CD4-positive, alpha-beta memory T cell (primary cell): Measurements from ENCODE around the gene LIPT2. TPM values are rescaled to one million over a fixed set of nuclear protein-coding genes. Genes with fewer than 3 reads are reported as not detected.

ENCODE experiments used
- CTCF ChIA-PET: fragments of 350-600 bp; sonication (Branson Sonifier 250); formaldehyde crosslinking; loops from one replicate; lab custom pipeline; 2021; ENCODE audit warnings: inconsistent platforms; ENCODE audit not compliant: partially characterized antibody; lab: Charles Lee
- POLR2A ChIA-PET: fragments of 350-600 bp; sonication (Branson Sonifier 250); formaldehyde crosslinking; loops from one replicate; lab custom pipeline; 2021; ENCODE audit not compliant: partially characterized antibody; lab: Charles Lee
- DNase-seq, 5 donors: peaks; one replicate each; pipeline versions ENCODE4 v3.0.0 to v3.0.0-alpha.2; 2020 to 2022; ENCODE audit warnings: mixed read lengths in 1 of 5
- H3K27ac ChIP-seq: one replicate; pipeline ENCODE4 v1.7.0; 2013; ENCODE audit warnings: low read depth, low read length
- H3K27me3 ChIP-seq: 2 replicates; pipeline ENCODE4 v1.7.0; 2013; ENCODE audit warnings: mild to moderate bottlenecking, low read length, moderate library complexity; ENCODE audit not compliant: insufficient read depth
- H3K36me3 ChIP-seq: 2 replicates; pipeline ENCODE4 v1.7.0; 2013; ENCODE audit warnings: mild to moderate bottlenecking, low read length, moderate library complexity; ENCODE audit not compliant: insufficient read depth
- H3K4me1 ChIP-seq: 2 replicates; pipeline ENCODE4 v1.7.0; 2013; ENCODE audit warnings: mild to moderate bottlenecking, low read length, moderate library complexity; ENCODE audit not compliant: insufficient read depth
- H3K4me3 ChIP-seq, 2 donors: one replicate each; pipeline ENCODE4 v1.7.0; 2013; ENCODE audit warnings: low read length in 2 of 2, mild to moderate bottlenecking in 1 of 2
- H3K9me3 ChIP-seq, 2 donors: one replicate each; pipeline ENCODE4 v1.7.0; 2013; ENCODE audit warnings: low read length in 2 of 2, control low read depth in 1 of 2; ENCODE audit not compliant: control insufficient read depth in 1 of 2
- H3K27ac Mint-ChIP-seq, 7 donors: one replicate each; pipeline ENCODE4 v1.8.0; 2020 to 2021; ENCODE audit warnings: mixed read lengths in 7 of 7, mild to moderate bottlenecking in 6 of 7, inconsistent platforms in 3 of 7, moderate library complexity in 3 of 7
- H3K27me3 Mint-ChIP-seq, 2 donors: one replicate each; pipeline ENCODE4 v1.8.0; 2020 to 2021; ENCODE audit warnings: mixed read lengths in 2 of 2
- H3K36me3 Mint-ChIP-seq, 2 donors: one replicate each; pipeline ENCODE4 v1.8.0; 2020 to 2021; ENCODE audit warnings: mixed read lengths in 2 of 2, inconsistent platforms in 1 of 2, mild to moderate bottlenecking in 1 of 2
- H3K4me1 Mint-ChIP-seq, 4 donors: one replicate each; pipeline ENCODE4 v1.8.0; 2020 to 2021; ENCODE audit warnings: mixed read lengths in 4 of 4, mild to moderate bottlenecking in 1 of 4
- H3K4me3 Mint-ChIP-seq, 8 donors: one replicate each; pipeline ENCODE4 v1.8.0; 2020 to 2021; ENCODE audit warnings: mixed read lengths in 8 of 8, mild to moderate bottlenecking in 7 of 8, moderate library complexity in 6 of 8, inconsistent platforms in 3 of 8
- H3K9me3 Mint-ChIP-seq, 8 donors: one replicate each; pipeline ENCODE4 v1.8.0; 2020 to 2021; ENCODE audit warnings: mixed read lengths in 8 of 8, mild to moderate bottlenecking in 5 of 8, inconsistent platforms in 3 of 8, moderate library complexity in 1 of 8
- intact Hi-C: fragments of 100-400 bp; cut with micrococcal nuclease; formaldehyde crosslinking; loops from one replicate; pipeline ENCODE4 v1.15.1; 2023
- polyA plus RNA-seq, 2 donors: library from polyadenylated mRNA; unstranded; fragments of 300-500 nt; fragmentation: Illumina TruSeq; gene quantifications; one replicate each; pipeline ENCODE4 v1.2.3, GENCODE V29; 2021
- total RNA-seq, 2 experiments: library from RNA; stranded (reverse); gene quantifications; one replicate each; pipeline ENCODE4 v1.2.3, GENCODE V29; 2021

Gene LIPT2
- total and polyA plus RNA-seq, 4 experiments from 2014 or later = 8.0 to 19.6 (median 12.6) TPM

DNA sequence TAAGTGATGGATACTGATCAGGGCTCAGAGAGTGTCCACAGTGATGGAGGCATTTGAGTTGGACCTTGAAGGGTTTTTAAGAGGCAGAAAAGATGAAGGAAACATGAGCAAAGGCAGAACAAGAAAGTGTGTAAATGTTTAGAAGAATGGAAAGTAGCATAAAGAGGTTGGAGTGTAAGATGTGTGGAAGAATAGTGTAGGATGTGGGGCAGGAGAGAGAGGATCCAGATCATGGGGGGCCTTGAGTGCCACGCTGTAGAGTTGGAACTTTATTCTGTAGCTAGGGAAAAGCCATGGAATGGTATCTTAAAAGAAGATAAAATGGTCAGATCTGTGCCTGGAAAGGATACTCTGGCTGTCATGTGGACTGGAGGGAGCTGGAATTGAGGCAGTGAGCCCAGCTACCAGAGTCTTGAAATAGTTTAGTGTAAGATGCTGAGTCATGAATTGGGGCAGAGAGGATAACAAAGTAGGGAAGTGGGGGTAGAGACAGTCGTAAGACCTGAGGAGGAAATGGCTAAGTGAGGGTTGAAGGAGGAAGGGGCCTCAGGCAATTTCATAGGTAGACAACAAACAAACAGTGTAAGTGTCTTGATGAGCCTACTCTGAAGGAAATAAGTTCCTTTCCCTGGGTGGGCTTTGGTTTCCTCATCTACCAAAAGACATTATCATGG is 32.9 kb downstream of the LIPT2 start:
- Mint-ChIP-seq H3K27me3 (peaks cover 10% of the 10 kb centered on the region in 2 donors), H3K36me3 (no peaks in the 10 kb centered on the region), H3K9me3 (no peaks in the 10 kb centered on the region), H3K4me1 (no peaks in the 10 kb centered on the region), H3K4me3 (no peak overlapping the region), H3K27ac (no peak overlapping the region)
- intact Hi-C loops = no loop called here
- H3K27me3 ChIP-seq = no peaks in the 10 kb centered on the region
- H3K27ac ChIP-seq = no peak overlapping the region
- ChIA-PET CTCF (interaction anchor here (5.5 kb wide), 1 partner anchor 9 kb away, joined by 54 read pairs; no protein-coding TSS in a partner anchor), POLR2A (no interaction called here)
- no peak for DNase-seq
- no peaks in the 10 kb centered on the region for H3K36me3 ChIP-seq
- H3K4me1 ChIP-seq = no peaks in the 10 kb centered on the region
- no peak overlapping the region for H3K4me3 ChIP-seq
- no peaks in the 10 kb centered on the region for H3K9me3 ChIP-seq

DNA sequence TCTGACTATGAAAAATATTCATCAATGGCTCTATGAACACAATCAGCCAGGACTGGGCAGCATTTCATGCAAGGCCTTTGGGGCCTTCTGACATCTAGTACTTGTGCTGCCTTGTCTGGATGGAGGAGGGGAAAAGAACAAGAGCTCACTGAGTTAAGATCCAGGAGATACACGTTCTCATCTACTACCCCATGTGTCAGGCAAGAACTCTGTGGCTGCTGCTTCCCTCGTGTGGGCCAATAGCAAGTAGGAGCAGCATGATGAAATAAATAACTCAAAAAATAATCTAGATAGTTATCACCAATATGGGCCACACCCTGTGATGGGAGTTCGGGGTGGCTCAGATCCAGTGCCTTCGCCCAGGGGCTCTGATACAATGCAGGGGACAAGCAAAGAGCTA is 33.5 kb downstream of the LIPT2 start:
- ChIA-PET POLR2A (no interaction called here), CTCF (interaction anchor here (5.5 kb wide), 1 partner anchor 8 kb away, joined by 54 read pairs; no protein-coding TSS in a partner anchor)
- no peaks in the 10 kb centered on the region for H3K4me1 ChIP-seq
- no peaks in the 10 kb centered on the region for H3K36me3 ChIP-seq
- no peak overlapping the region for H3K27ac ChIP-seq
- no peaks in the 10 kb centered on the region for H3K27me3 ChIP-seq
- H3K36me3 Mint-ChIP-seq = no peaks in the 10 kb centered on the region
- no peaks in the 10 kb centered on the region for H3K9me3 ChIP-seq
- no peak overlapping the region for H3K4me3 Mint-ChIP-seq
- H3K4me3 ChIP-seq = no peak overlapping the region
- no peaks in the 10 kb centered on the region for H3K9me3 Mint-ChIP-seq
- no peak for DNase-seq
- H3K27ac Mint-ChIP-seq = no peak overlapping the region
- intact Hi-C loops = no loop called here
- H3K27me3 Mint-ChIP-seq = peaks cover 8% of the 10 kb centered on the region in 2 donors
- no peaks in the 10 kb centered on the region for H3K4me1 Mint-ChIP-seq

DNA sequence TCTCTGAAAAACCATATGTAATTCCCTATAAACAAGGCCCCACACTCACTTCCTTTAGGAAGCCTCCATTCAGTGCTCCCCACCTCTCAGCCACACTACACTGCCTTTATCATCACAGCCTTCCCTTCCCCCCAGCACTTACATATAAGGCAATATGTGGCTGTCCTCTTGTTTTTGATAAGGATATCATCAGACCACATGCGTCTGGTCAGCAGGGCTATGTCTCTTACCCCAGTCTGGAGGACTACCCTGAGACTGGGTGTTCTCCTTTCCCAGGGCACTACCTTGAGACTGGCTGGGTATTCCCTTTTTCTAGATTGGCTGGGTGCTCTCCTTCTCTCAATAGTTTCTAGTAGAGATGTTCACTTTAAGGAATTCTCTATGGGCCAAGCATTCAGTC is 33.9 kb downstream of the LIPT2 start:
- Histone ChIP-seq H3K27ac (no peak overlapping the region), H3K4me1 (no peaks in the 10 kb centered on the region), H3K27me3 (no peaks in the 10 kb centered on the region), H3K4me3 (no peak overlapping the region), H3K36me3 (no peaks in the 10 kb centered on the region), H3K9me3 (no peaks in the 10 kb centered on the region)
- intact Hi-C loops = no loop called here
- ChIA-PET POLR2A (no interaction called here), CTCF (interaction anchor here (5.5 kb wide), 1 partner anchor 8 kb away, joined by 54 read pairs; no protein-coding TSS in a partner anchor)
- Mint-ChIP-seq H3K4me1 (no peaks in the 10 kb centered on the region), H3K27ac (no peak overlapping the region), H3K36me3 (no peaks in the 10 kb centered on the region), H3K9me3 (no peaks in the 10 kb centered on the region), H3K4me3 (no peak overlapping the region), H3K27me3 (peaks cover 3 to 6% of the 10 kb centered on the region in 2 donors)
- DNase-seq = no peak

DNA sequence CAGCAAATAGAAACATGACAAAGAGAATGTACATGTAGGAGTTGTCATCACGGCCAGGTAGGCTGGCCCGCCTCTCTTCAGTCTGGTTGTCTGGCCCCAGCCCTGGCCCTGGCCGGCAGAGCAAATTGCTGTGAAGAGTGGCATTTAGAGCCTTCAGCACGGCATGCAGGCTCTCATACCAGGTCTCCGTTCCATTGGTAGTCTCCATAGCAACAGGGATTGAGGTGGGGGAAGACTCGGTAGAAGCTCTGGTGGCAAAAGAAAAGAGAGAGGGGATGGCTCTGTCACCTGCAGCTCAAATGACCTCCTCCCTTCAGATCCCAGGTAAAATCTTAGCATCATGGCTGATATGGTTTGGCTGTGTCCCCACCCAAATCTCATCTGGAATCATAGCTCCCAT is 36.2 kb downstream of the LIPT2 start:
- CTCF ChIA-PET = interaction anchor here (1.3 kb wide), 1 partner anchor 10 kb away, joined by 3 read pairs; no protein-coding TSS in a partner anchor
- H3K27me3 Mint-ChIP-seq = peaks cover 5 to 7% of the 10 kb centered on the region in 2 donors
- no peaks in the 10 kb centered on the region for H3K9me3 ChIP-seq
- H3K4me3 ChIP-seq = no peak overlapping the region
- H3K36me3 ChIP-seq = no peaks in the 10 kb centered on the region
- no peak overlapping the region for H3K27ac ChIP-seq
- H3K9me3 Mint-ChIP-seq = no peaks in the 10 kb centered on the region
- no peak overlapping the region for H3K4me3 Mint-ChIP-seq
- no peaks in the 10 kb centered on the region for H3K36me3 Mint-ChIP-seq
- no peak for DNase-seq
- no peak overlapping the region for H3K27ac Mint-ChIP-seq
- intact Hi-C loops = no loop called here
- POLR2A ChIA-PET = interaction anchor here (0.6 kb wide), 1 partner anchor 315 kb away, joined by 3 read pairs; no protein-coding TSS in a partner anchor
- peaks cover 0 to 4% (median 2%) of the 10 kb centered on the region in 4 donors for H3K4me1 Mint-ChIP-seq
- no peaks in the 10 kb centered on the region for H3K27me3 ChIP-seq
- H3K4me1 ChIP-seq = no peaks in the 10 kb centered on the region

DNA sequence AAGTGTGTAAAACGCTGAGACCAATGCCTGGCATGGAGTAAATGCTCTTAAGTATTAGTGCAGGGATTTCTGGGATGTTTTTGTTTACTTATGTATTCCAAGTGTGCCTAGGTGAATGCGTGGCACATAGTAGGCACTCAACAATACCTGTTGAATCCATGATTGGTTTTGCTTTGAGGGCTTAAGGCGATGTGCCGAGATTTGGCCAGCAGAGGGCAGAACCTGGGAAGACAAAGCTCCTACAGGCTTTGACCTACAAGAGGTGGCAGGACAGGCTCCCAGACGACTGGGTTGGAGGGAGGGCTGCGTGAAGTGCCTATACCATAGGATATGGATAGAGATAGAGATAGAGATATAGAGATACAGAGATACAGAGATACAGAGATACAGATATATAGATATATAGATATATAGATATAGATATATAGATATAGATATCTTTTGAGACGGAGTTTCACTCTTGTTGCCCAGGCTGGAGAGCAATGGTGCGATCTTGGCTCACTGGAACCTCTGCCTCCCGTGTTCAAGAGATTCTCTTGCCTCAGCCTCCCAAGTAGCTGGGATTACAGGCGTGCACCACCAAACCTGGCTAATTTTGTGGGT is 40.0 kb downstream of the LIPT2 start:
- H3K27me3 Mint-ChIP-seq = peaks cover 5 to 18% of the 10 kb centered on the region in 2 donors
- H3K36me3 Mint-ChIP-seq = no peaks in the 10 kb centered on the region
- no peak overlapping the region for H3K27ac ChIP-seq
- no peaks in the 10 kb centered on the region for H3K36me3 ChIP-seq
- no peaks in the 10 kb centered on the region for H3K9me3 ChIP-seq
- peaks cover 0 to 4% (median 2%) of the 10 kb centered on the region in 4 donors for H3K4me1 Mint-ChIP-seq
- H3K4me1 ChIP-seq = no peaks in the 10 kb centered on the region
- ChIA-PET CTCF (interaction anchor here (0.6 to 14.3 kb wide), 21 partner anchors 9 to 272 kb away, joined by 3 to 339 read pairs (median 5); partner anchors contain the start of genes LIPT2 and PGM2L1), POLR2A (interaction anchor here (1.0 to 1.3 kb wide), 2 partner anchors 40 to 118 kb away, joined by 4 to 5 read pairs; partner anchors contain the start of gene LIPT2)
- H3K4me3 ChIP-seq = no peak overlapping the region
- H3K27ac Mint-ChIP-seq = no peak overlapping the region
- H3K27me3 ChIP-seq = no peaks in the 10 kb centered on the region
- H3K9me3 Mint-ChIP-seq = no peaks in the 10 kb centered on the region
- no peak overlapping the region for H3K4me3 Mint-ChIP-seq
- intact Hi-C loops = loop anchor here (1.0 to 5.0 kb wide), 3 partner anchors 65 to 274 kb away; no protein-coding TSS in a partner anchor
- peak; percentile 35 to 44 (median 38) for DNase-seq

DNA sequence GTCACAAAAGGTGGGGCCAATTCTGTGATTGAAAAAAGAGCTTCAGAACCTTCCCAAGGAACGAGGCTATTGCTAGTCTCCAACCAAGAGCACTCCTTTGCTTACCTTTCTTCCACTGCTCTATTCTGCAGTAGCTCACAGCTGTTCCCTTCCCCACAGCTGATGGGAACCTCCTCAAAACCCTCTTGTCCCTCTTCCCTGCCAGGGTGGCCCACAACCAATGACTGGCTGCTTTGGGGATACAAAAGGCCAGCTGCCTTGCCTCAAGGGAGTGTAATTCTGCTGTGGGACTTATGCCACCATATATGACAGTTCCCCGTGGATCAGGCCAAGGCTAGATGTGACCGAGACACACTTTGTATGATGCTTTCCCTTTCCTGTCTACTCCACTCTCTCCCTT is 41.2 kb downstream of the LIPT2 start:
- H3K27me3 Mint-ChIP-seq = peaks cover 5 to 18% of the 10 kb centered on the region in 2 donors
- CTCF ChIA-PET = interaction anchor here (0.7 to 14.3 kb wide), 17 partner anchors 8 to 274 kb away, joined by 3 to 339 read pairs (median 7); partner anchors contain the start of genes LIPT2 and PGM2L1
- intact Hi-C loops = loop anchor here (5.0 kb wide), 1 partner anchor 275 kb away; no protein-coding TSS in a partner anchor

DNA sequence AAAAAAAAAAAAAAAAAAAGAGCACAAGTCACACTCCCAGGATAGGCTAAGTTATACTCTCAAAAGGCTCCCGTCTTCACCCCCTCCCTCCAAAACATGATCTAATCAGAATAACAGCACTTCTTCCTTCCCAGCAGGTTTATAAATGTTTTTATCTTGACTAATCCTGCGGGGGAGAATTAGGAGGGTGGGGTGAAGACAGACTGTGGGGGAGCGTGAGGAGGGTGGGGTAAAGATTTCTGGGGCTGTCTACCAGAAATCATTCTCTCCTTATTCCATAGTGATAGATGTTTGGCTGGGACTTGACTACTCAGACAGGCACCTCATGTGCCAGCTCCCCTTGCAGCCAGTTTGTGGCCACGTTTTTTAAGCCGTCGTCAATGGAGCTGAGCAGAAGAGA is 43.2 kb downstream of the LIPT2 start:
- peak overlapping the region in 1 of 7 donors; percentile 22 for H3K27ac Mint-ChIP-seq
- no peaks in the 10 kb centered on the region for H3K36me3 Mint-ChIP-seq
- Histone ChIP-seq H3K9me3 (no peaks in the 10 kb centered on the region), H3K36me3 (no peaks in the 10 kb centered on the region), H3K4me3 (no peak overlapping the region), H3K27me3 (no peaks in the 10 kb centered on the region), H3K27ac (no peak overlapping the region), H3K4me1 (no peaks in the 10 kb centered on the region)
- H3K9me3 Mint-ChIP-seq = no peaks in the 10 kb centered on the region
- peaks cover 0 to 4% (median 2%) of the 10 kb centered on the region in 4 donors for H3K4me1 Mint-ChIP-seq
- ChIA-PET POLR2A (interaction anchor here (1.5 kb wide), 2 partner anchors 52 to 61 kb away, joined by 7 to 9 read pairs; partner anchors contain the start of gene PGM2L1), CTCF (interaction anchor here (0.9 to 14.3 kb wide), 20 partner anchors 9 to 198 kb away, joined by 3 to 339 read pairs (median 6); partner anchors contain the start of genes LIPT2 and PGM2L1)
- no peak overlapping the region for H3K4me3 Mint-ChIP-seq
- H3K27me3 Mint-ChIP-seq = peaks cover 5 to 18% of the 10 kb centered on the region in 2 donors
- intact Hi-C loops = loop anchor here (5.0 kb wide), 1 partner anchor 277 kb away; no protein-coding TSS in a partner anchor
- DNase-seq = no peak

More for the DNA sequence above, 41.2 kb downstream of the LIPT2 start:
- Histone ChIP-seq H3K9me3 (no peaks in the 10 kb centered on the region), H3K27ac (no peak overlapping the region), H3K4me1 (no peaks in the 10 kb centered on the region), H3K27me3 (no peaks in the 10 kb centered on the region), H3K36me3 (no peaks in the 10 kb centered on the region), H3K4me3 (no peak overlapping the region)
- Mint-ChIP-seq H3K4me1 (peaks cover 0 to 4% (median 2%) of the 10 kb centered on the region in 4 donors), H3K9me3 (no peaks in the 10 kb centered on the region), H3K27ac (no peak overlapping the region), H3K4me3 (no peak overlapping the region), H3K36me3 (no peaks in the 10 kb centered on the region)
- no peak for DNase-seq
- POLR2A ChIA-PET = no interaction called here
